Ovary (tissue), 9 donors: ENCODE data around the gene NR4A1. TPM values are rescaled to one million over a fixed set of nuclear protein-coding genes. Genes with fewer than 3 reads are reported as not detected.
A peak's percentile ranks its signal among the peaks of the same experiment; 100 is the strongest.

Experiments used
- DNase-seq, 5 donors: peaks; one replicate each; pipeline ENCODE4 v3.0.0-alpha.2; 2019 to 2020
- H3K27ac ChIP-seq, 2 donors: fragments of 200-600 bp; one replicate each; pipeline versions ENCODE4 v1.5.1 to v1.8.0; 2019 to 2022
- H3K27me3 ChIP-seq: fragments of 200-600 bp; one replicate; pipeline ENCODE4 v1.8.0; 2022
- H3K36me3 ChIP-seq: fragments of 200-600 bp; sonication (generic); one replicate; pipeline ENCODE4 v1.5.1; 2019
- H3K4me1 ChIP-seq: one replicate; pipeline ENCODE4 v1.8.1; 2013; ENCODE audit warnings: mild to moderate bottlenecking, moderate library complexity; ENCODE audit not compliant: insufficient read depth
- H3K4me3 ChIP-seq: fragments of 200-600 bp; sonication (generic); one replicate; pipeline ENCODE4 v1.5.1; 2017
- H3K9me3 ChIP-seq, 2 donors: fragments of 200-600 bp in 1 of 2; sonication (generic) in 1 of 2; one replicate each; pipeline versions ENCODE4 v1.5.1 to v1.8.1; 2013 to 2019; ENCODE audit warnings: mild to moderate bottlenecking in 1 of 2, moderate library complexity in 1 of 2
- EP300 ChIP-seq: sonication (generic); formaldehyde crosslinking; IDR thresholded peaks from one replicate; pipeline ENCODE4 v1.6.1; 2017; ENCODE audit warnings: antibody characterized with exemption
- POLR2A ChIP-seq: fragments of 450-650 bp; IDR thresholded peaks from one replicate; pipeline ENCODE4 v1.6.1; 2017; ENCODE audit warnings: antibody characterized with exemption, mild to moderate bottlenecking, moderate library complexity
- WGBS, 3 donors: extraction: QIAGEN DNeasy Blood & Tissue Kit in 1 of 3; methylation state at CpG; one replicate each; pipeline versions ENCODE4 v1.1.5 to v1.1.7; 2013 to 2017; 5-methylcytosine and 5-hydroxymethylcytosine counted together
- intact Hi-C, 4 donors: fragments of 100-400 bp; cut with DNase I; formaldehyde crosslinking; loops; one replicate each; pipeline versions ENCODE4 v1.11.0 to v1.15.1; 2022 to 2023
- polyA plus RNA-seq, 2 donors: library from polyadenylated mRNA; stranded (reverse); fragments of 200-250 nt in 1 of 2; fragments of 350-450 nt in 1 of 2; fragmentation: Illumina TruSeq in 1 of 2; extraction: RNeasy Lipid Tissue Mini Kit (QIAGEN cat#74804) in 1 of 2; gene quantifications; one replicate each; pipeline ENCODE4 v1.2.3, GENCODE V29; 2013 to 2014
- total RNA-seq, 7 donors: library from RNA; depleted of rRNA in 2 of 7; stranded (reverse); fragments of >200 nt in 2 of 7; fragmentation: NEBNext Ultra II Directional in 3 of 7; extraction: Animal tissue kit (Norgen Biotek cat#: 25700) in 3 of 7; gene quantifications; one replicate each; pipeline versions ENCODE4 v1.1.0 to v1.2.4, GENCODE V29; 2016 to 2023
- TF ChIP-seq, protein P1 (sequence below), 3 donors: fragments of 450-650 bp in 2 of 3; fragments of 200-600 bp in 1 of 3; IDR thresholded peaks; one replicate each; pipeline versions ENCODE4 v1.5.1 to v1.8.0; 2016 to 2022; ENCODE audit warnings: antibody characterized with exemption in 3 of 3, mild to moderate bottlenecking in 1 of 3
- donor health status: DM: no; HTN: no; CAD: no; lungs with moderate emphysema.
- donor health status: DM: no; HTN: no; CAD: no.
- donor health status: Bipolar disorder and iron deficiency.
- donor health status: DM: yes; HTN: yes; CAD: no.
- donor health status: DM: no; HTN: no; CAD: no.
- donor health status: DM: yes; HTN: yes; CAD: no.

Gene NR4A1
- total and polyA plus RNA-seq, 9 donors, result 41.7 to 1,603 (median 246) TPM

DNA sequence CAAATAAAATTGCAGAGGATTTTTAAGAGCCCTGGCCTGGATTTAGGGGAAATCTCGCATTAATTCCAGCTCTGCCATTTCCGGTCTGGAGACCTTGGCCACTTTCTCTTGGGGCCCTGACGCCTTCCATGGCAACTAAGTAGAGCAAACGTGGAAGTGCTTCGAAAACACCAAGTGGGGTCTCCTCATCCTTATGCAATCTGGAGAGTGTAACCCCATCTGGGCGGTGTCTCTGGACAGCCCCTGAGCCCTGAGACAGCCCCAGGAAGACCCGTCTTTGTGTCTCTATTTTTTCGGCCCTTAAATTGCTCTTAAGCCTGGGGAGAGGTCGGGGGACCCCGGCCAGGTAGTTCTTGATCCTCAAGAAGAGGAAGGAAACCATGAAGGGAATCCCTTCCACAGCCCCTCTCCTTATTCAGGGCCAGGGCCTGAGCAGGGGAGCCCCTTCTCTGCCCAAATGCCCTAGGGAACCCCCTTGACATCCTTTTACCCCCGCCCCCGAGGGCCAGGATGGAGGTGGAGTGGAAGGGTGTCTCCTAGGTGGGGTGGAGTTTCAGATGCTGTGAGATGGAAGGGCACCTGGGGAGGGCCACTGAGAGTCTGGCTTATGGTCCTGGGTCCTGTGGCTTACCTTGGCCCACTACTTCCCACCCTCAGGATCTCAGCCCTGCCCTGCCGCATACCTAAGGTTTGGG, 17.6 kb upstream of the NR4A1 start:
- peak overlapping the region; percentile 88 to 91 for H3K27ac ChIP-seq
- TF ChIP-seq EP300, result no peak
- TF ChIP-seq, protein P1, sequence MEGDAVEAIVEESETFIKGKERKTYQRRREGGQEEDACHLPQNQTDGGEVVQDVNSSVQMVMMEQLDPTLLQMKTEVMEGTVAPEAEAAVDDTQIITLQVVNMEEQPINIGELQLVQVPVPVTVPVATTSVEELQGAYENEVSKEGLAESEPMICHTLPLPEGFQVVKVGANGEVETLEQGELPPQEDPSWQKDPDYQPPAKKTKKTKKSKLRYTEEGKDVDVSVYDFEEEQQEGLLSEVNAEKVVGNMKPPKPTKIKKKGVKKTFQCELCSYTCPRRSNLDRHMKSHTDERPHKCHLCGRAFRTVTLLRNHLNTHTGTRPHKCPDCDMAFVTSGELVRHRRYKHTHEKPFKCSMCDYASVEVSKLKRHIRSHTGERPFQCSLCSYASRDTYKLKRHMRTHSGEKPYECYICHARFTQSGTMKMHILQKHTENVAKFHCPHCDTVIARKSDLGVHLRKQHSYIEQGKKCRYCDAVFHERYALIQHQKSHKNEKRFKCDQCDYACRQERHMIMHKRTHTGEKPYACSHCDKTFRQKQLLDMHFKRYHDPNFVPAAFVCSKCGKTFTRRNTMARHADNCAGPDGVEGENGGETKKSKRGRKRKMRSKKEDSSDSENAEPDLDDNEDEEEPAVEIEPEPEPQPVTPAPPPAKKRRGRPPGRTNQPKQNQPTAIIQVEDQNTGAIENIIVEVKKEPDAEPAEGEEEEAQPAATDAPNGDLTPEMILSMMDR (IDR thresholded peaks at IDR 0.05), result no peak
- TF ChIP-seq POLR2A, result no peak
- DNase-seq, result peak in 2 of 5 donors; percentile 50 to 57
- H3K4me3 ChIP-seq, result peak overlapping the region; percentile 27
- H3K27me3 ChIP-seq, result no peaks in the 10 kb centered on the region
- H3K36me3 ChIP-seq, result no peaks in the 10 kb centered on the region
- H3K9me3 ChIP-seq, result no peaks in the 10 kb centered on the region
- 67 to 75% (median 72%) methylated on average over 13 of the region's 13 CpGs for WGBS, 3 donors
- peaks cover 2% of the 10 kb centered on the region for H3K4me1 ChIP-seq
- intact Hi-C loops, result loop anchor here in 1 of 4 donors (2.0 kb wide), 1 partner anchor 17 kb away; the partner anchor contains the start of gene NR4A1

DNA sequence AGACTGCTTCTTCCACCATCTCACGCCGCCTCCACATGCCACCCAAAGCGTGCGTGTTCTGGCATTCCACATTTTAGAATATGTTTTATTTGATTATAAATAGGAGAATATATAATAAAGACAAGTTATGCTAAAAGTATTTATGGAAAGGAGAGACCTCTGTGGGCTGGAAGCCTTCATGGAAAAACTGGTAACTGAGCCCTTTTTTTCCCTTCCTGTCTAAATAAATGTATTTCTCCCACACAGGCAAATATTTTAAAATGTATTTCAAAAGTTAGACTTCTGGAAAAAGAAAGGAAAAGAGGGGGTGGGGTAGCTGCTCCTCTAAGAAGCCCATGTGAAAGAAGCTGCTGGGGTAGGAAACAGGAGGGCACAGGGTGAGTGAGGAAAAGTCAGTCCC, 16.1 kb upstream of the NR4A1 start:
- no peaks in the 10 kb centered on the region for H3K9me3 ChIP-seq
- H3K27me3 ChIP-seq, result no peaks in the 10 kb centered on the region
- no peak for TF ChIP-seq EP300
- TF ChIP-seq POLR2A, result no peak
- TF ChIP-seq, protein P1 (IDR thresholded peaks at IDR 0.05), result no peak
- H3K4me3 ChIP-seq, result no peak overlapping the region
- no peaks in the 10 kb centered on the region for H3K36me3 ChIP-seq
- no peak overlapping the region for H3K27ac ChIP-seq
- DNase-seq, result no peak
- intact Hi-C loops, result loop anchor here in 1 of 4 donors (5.0 kb wide), 1 partner anchor 1008 kb away; the partner anchor contains the start of gene SLC11A2
- peaks cover 2% of the 10 kb centered on the region for H3K4me1 ChIP-seq
- WGBS, 3 donors, result 67 to 77% (median 69%) methylated on average over 4 of the region's 4 CpGs

DNA sequence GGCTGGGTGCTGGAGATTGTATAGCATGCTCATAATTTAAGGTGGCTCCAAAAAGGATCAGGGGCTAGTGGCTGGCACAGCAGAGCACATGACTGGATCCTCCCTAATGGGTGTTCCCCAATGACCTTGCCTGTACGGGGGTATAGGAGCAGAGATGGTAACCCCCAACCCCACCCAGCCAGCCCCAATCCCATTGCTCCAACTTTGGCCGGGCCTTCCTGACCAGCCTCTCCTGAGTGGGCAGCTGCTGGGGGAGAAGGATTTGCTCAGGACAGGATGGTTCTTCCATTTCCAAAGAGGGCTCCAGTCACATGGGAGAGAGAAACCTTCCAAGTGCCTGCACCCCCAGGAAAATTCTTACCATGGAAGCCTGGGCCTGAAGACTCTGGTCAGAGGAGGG, 15.3 kb upstream of the NR4A1 start:
- Histone ChIP-seq H3K9me3 (no peaks in the 10 kb centered on the region), H3K27me3 (no peaks in the 10 kb centered on the region), H3K4me1 (peaks cover 2% of the 10 kb centered on the region), H3K27ac (peak overlapping the region; percentile 69 to 94), H3K36me3 (no peaks in the 10 kb centered on the region), H3K4me3 (no peak overlapping the region)
- peak; percentile 9 for TF ChIP-seq POLR2A
- TF ChIP-seq, protein P1 (IDR thresholded peaks at IDR 0.05), result no peak
- no peak for TF ChIP-seq EP300
- peak in 2 of 5 donors; percentile 40 to 46 for DNase-seq
- intact Hi-C loops, result loop anchor here in 1 of 4 donors (5.0 kb wide), 1 partner anchor 1009 kb away; the partner anchor contains the start of gene SLC11A2
- WGBS, 3 donors, result 50 to 75% (median 64%) methylated on average over 2 of the region's 2 CpGs

DNA sequence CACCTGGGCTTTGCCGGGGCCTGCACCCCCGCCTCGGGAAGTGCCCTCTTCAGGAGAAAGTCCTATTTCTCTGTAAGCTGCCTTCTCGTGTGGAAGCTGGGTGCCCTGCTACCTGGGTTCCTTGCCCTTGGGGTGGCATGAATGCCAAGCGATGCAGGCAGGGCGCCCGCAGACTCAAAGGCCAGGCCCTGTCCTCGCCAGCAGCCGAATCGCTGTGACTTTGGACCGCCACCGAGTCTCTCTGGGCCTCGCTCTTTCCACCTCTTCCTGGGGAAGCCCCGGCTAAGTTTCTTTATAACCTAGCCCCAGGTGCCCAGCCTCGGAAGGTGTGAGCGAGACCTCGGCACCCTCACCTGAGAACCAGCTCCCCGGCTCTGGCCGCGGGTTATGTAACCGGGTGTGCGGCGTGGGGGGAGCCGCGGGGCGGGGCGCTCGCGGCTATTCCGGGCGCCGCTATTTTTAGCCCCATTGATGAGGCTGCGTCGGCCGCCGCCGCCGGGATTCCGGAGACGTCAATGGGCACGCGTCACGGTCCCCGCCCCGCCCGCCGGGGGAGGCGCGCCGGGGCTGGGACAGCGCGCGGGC, 14.6 kb upstream of the NR4A1 start:
- H3K27me3 ChIP-seq, result no peaks in the 10 kb centered on the region
- no peaks in the 10 kb centered on the region for H3K9me3 ChIP-seq
- TF ChIP-seq EP300 (peak; percentile 95), POLR2A (peak; percentile 72)
- TF ChIP-seq, protein P1 (IDR thresholded peaks at IDR 0.05), result no peak
- intact Hi-C loops, result loop anchor here in 1 of 4 donors (5.0 kb wide), 1 partner anchor 1009 kb away; the partner anchor contains the start of gene SLC11A2
- 11 to 40% (median 13%) methylated on average over 18 to 53 of the region's 53 CpGs for WGBS, 3 donors
- peak overlapping the region; percentile 69 to 94 for H3K27ac ChIP-seq
- peak; percentile 93 to 96 (median 95) for DNase-seq
- H3K4me3 ChIP-seq, result peak overlapping the region; percentile 73
- peaks cover 2% of the 10 kb centered on the region for H3K4me1 ChIP-seq
- H3K36me3 ChIP-seq, result no peaks in the 10 kb centered on the region
